ENCODE data around the gene OR51B2.
"Not testable (repeated sequence)": the region's sequence is repeated elsewhere in the genome, so short reads cannot be mapped to it uniquely, and the experiment has no call there.

The OR51B2 gene

DNA sequence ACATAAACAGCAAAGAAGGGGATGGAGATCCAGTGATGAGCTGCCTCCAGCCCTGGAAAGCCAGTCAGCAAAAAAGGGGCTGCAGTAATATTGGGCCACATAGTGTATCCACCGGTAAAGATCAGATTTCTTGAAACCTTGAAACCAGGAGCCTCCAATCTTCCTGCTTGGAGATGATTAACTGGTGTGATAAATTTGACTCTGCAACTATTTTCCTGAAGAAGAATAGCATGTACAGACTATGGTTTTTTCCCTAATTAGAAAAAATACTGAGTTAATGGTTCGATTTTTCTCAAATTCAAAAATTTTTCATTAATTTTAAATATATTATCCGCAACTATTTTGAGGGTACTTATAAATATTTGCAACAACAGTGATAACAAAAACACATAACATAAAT lies at the start of gene OR51B2:
TSS of gene OR51B2 (minus strand) at position 101 of the 400 bp plus-strand sequence. CDS start at position 101, 0 bp downstream.
- DNase-seq, result no peak

- no peak for DNase-seq
Measured at GRCh38 chr11:5369789-5370188, 45.7 kb upstream of the OR51B2 start.

DNA sequence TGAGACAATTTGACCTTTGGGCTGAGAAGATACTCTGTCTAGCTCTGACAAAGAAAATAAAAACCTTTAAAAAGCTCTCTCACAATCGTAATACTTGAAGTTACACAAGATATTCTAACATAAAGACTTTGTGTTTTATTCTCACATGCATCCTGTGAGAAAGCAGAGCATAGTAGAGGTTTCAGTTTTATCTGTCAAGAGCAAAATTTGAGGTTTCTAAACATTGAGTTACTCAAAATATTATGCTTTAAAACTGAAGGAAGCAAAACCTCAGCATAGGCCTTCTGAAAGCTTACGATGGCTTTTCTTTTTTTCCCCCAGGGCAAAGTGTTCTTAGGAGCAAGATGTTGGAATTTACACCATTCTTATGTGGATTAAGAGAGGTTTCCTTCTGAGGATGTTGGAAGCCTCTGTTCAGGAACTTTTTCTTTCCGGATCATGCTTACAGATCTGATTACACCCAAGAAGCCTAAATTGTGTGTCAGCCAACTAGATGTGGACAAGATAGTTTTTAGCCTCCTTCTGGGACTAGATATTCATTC lies 44.5 kb upstream of the OR51B2 start:
- no peak for DNase-seq

DNA sequence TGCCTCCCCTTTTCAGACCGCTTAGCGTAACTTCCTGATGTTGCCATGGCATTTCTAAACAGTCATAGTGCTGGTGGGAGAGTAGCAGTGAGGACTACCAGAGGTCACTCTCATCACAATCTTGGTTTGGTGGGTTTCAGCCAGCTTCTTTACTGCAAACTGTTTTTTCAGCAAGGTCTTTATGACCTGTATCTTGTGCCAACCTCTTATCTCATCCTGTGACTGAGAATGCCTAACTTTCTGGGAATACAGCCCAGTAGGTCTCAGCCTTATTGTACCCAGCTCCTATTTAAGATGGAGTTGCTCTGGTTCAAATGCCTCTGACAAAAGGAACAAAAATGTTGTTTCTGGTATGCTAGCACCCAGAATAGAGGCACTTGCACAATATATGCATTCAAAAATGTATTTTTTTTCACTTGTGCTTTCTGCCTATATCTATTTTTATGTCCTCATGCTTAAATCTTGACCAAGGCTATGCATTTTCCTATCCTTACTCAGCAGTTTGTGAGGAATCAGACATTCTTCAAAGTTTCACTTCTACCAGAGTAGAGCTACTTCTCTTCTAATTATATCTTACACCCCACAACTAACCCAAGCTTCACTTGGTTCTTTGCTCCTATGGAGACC lies 43.5 kb upstream of the OR51B2 start:
- no peak for DNase-seq

- no peak for DNase-seq
Measured at GRCh38 chr11:5366856-5367255, 42.8 kb upstream of the OR51B2 start.

DNA sequence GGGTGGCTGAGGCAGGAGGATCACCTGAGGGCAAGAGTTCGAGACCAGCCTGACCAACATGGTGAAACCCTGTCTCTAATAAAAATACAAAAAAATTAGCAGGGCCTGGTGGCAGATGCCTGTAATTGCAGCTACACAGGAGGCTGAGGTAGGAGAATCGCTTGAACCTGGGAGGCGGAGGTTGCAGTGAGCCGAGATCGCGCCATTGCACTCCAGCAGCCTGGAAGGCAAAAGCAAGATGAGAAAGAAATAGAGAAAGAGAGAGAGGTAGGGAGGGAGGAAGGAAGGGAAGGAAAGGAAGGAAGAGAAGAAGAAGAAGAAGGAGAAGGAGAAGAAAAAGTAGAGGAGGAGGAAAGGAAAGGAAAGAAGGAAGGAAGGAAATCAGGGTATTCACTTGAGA lies 42.3 kb upstream of the OR51B2 start:
- DNase-seq, result not testable (repeated sequence)

GRCh38 chr11:5364214-5364613 lies 40.1 kb upstream of the OR51B2 start:
- no peak for DNase-seq

DNA sequence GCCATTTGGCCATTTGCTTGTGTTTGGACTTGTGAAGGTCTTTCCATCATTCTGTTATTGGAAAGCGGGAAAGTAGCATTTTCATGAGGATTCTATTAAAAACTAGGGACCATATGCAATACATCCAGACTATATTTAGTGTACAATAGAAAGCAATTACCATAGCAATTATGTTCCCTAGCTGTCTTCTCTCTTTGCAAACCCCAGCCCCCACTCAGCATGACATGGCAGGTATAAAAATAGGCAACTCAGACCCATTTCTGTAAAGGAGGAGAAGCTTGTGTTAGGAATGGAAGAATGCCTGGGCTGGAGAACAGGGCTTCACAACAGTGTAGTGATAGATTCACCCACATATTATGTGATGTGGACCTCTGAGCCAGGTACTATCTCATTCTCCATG lies 39.6 kb upstream of the OR51B2 start:
- no peak for DNase-seq

DNA sequence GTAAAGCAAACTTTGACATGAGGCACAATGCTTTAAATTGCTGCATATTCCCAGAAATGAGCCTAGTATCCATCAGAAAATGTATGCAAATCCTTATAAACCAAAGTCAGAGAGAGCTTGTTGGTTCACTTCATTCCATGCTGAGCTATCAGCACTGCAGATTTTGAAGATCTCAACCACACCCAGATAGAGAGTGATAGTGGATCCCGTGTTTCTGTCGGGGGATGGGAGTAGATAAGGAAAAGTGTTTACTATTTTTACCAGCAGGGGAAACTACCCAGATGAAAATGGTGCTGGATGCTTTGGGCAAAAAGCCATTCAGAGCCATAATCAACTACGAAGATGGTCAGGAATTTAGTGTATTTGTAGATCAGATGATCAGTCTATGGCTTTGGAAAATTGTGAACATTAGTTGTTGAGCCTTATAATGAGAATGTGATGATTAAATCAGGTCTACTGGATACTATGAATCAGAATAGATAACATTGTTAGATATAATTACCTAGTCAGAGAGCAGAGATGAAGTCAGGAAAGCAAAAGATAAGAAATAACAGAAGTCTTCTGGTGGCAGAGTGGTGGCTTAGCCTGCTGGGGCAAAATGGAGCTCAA lies 38.0 kb upstream of the OR51B2 start:
- DNase-seq, result no peak

- not testable (repeated sequence) for DNase-seq
Measured at GRCh38 chr11:5356031-5356430, 31.9 kb upstream of the OR51B2 start.

GRCh38 chr11:5351208-5351607 lies 27.1 kb upstream of the OR51B2 start, which contains the start of gene OR51B6:
TSS of gene OR51B6 (plus strand) at chr11:5351508. CDS start at chr11:5351508, 0 bp downstream.
- DNase-seq, result no peak

DNA sequence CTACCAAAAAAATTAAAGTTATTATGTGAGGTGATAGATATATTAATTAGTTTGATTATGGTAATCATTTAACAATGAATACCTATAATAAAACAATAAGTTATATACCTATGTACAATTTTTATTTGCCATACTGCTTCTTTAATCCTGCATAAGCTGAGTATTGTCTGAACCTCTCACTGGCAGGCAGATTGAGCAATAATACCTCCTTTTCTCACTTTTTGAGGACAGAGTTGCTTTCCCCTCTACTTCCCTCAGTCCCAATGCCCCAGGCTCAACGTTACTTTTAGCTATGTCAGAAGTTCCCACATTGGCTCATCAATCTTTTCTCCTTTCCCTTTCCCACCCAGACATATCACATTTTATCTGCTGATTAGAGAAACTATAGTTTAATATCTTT lies 25.5 kb upstream of the OR51B2 start:
- no peak for DNase-seq

DNA sequence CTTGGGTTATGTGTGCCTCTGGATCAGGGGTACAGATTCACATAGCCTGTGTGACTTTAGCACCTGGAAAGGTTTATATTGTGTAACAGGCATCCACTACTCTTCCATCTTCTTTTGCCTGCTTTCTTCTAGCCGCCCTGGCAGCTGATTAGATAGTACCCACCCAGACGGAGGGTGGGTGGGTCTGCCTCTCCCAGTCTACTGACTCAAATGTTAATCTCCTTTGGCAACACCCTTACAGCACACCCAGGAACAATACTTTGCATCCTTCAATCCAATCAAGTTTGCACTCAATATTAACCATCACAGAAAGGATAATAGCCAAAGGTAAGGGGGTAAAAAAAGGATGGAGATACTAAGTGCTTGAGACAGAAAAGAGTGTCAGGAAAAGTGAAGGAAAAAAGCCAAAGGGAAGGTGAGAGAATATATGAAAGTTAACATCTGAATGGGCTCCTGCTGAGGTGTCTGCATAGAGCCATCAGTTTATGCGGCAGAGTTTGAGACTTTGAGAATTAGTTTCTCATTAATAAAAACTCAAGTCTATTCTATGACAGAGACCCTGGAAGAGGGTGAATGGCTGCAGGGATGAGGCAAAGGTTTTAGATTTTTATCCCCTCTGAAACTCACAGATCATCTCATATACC lies 24.6 kb upstream of the OR51B2 start:
- DNase-seq, result no peak

DNA sequence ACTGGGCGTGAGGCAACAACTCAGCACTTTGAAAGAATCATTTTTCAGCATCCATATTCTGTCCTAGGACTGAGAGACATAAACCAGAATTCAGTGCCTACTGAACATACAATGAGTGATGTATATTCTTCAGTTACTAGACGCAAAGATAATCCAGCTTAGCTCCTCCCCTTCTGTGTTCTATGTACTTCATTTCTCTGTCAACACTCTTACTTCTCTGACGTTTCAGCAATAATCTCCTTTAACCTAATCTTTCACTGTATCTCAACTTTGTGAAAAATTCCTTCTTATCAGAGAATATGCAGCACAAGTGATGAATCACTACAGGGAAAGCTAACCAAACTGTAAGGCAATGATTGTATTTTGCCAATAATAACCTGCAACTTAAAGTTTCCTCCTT lies 21.7 kb upstream of the OR51B2 start:
- no peak for DNase-seq

- no peak for DNase-seq
Measured at GRCh38 chr11:5343474-5344335, 19.6 kb upstream of the OR51B2 start, which contains the start of gene OR51B5. TSS of gene OR51B5 (minus strand) at chr11:5343524. CDS start at chr11:5343524, 0 bp downstream.

- no peak for DNase-seq
Measured at GRCh38 chr11:5339771-5340322, 15.8 kb upstream of the OR51B2 start.

DNA sequence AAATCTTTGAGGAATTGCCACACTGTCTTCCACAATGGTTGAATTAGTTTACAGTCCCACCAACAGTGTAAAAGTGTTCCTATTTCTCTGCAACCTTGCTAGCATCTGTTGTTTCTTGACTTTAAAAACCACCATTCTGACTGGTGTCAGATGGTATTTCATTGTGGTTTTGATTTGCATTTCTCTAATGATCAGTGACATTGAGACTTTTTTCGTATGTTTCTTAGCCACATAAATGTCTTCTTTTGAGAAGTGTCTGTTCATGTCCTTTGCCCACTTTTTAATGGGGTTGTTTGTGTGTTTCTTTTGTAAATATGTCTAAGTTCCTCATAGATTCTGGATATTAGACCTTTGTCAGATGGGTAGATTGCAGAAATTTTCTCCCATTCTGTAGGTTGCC lies 13.2 kb upstream of the OR51B2 start:
- DNase-seq, result not testable (repeated sequence)

DNA sequence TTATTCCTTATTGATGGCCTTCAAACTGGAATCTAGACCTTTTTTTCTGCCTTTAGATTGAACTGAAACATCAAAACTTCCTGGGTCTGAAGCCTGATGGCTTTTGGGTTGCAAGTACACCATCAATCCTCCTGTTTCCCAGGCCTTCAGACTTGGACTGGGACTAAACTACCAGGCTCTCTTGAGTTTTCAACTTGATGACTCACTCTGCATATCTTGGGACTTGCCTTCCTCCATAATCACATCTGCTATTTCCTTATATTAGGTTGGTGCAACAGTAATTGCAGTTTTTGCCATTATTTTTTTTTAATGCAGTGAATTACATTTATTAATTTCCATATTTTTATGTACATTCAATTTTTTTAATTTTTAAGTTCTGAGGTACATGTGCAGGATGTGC lies 12.2 kb upstream of the OR51B2 start:
- DNase-seq, result no peak

DNA sequence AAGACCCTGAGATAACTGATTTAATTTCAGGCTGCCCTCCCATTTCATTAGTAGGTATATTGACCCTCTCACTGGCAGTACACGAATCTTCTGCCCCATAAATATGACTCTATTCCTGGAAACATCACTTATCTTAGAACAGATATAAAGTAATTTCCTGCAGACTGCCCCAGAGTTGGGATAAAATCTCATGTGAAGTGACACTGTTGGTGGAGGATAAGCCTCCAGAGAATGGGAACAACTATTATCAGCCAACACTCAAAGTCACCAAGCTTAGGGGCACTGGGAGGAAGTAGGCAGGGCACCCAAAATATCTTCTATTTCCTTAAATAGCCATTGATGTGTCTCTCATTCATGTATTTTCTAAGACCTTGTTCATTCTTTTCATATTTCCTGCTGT lies 11.1 kb upstream of the OR51B2 start:
- DNase-seq, result no peak

GRCh38 chr11:5317292-5317691 lies 6.8 kb downstream of the OR51B2 start:
- DNase-seq, result no peak

- DNase-seq, result not testable (repeated sequence)
Measured at GRCh38 chr11:5313326-5314023, 10.6 kb downstream of the OR51B2 start.

GRCh38 chr11:5310423-5310822 lies 13.7 kb downstream of the OR51B2 start:
- DNase-seq, result no peak

All from DMS79 treated with DMSO at 0.1 percent for 48 hours (cell line).